Astrocyte (in vitro differentiated cells and primary cell): ENCODE measurements around the gene TSPAN32.

Source experiments
- EZH2 ChIP-seq: IDR thresholded peaks from 2 replicates; pipeline ENCODE4 v1.6.1; 2012; ENCODE audit warnings: mild to moderate bottlenecking, low read length, inconsistent platforms; ENCODE audit not compliant: insufficient read depth
- TF ChIP-seq, protein P1 (sequence below): IDR thresholded peaks from 2 replicates; pipeline ENCODE4 v1.5.1; 2011; ENCODE audit warnings: low read depth, mild to moderate bottlenecking, inconsistent platforms, low read length, moderate library complexity; ENCODE audit not compliant: insufficient read depth

DNA sequence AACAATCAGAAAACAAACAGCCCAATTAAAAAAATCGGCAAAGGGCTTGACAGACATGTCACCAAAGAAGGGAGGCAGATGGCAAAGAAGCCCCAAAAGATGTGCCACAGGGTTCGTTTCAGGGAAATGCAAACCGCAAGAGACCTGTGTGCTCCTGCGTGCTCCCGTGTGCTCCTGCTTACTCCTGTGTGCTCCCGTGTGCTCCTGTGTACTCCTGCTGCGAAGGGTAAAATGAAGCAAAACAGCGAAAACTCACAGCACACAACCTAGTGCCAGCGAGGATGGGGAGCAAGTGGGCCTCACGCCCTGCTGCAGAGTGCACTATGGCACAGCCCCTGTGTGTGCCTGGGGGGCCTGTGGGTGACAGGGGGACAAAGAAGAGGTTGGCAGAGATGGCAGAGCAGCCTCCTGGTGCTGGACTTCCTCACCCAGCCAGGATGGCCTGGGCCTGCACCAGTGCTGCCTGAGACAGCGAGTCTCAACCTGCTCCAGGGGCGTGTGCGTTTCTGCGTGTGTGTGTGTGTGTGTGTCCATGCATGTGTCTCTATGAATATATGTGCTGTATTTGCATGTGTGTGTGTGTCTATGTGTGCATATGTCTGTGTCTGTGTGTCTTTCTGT is 45.4 kb upstream of the TSPAN32 start:
- TF ChIP-seq, protein P1, sequence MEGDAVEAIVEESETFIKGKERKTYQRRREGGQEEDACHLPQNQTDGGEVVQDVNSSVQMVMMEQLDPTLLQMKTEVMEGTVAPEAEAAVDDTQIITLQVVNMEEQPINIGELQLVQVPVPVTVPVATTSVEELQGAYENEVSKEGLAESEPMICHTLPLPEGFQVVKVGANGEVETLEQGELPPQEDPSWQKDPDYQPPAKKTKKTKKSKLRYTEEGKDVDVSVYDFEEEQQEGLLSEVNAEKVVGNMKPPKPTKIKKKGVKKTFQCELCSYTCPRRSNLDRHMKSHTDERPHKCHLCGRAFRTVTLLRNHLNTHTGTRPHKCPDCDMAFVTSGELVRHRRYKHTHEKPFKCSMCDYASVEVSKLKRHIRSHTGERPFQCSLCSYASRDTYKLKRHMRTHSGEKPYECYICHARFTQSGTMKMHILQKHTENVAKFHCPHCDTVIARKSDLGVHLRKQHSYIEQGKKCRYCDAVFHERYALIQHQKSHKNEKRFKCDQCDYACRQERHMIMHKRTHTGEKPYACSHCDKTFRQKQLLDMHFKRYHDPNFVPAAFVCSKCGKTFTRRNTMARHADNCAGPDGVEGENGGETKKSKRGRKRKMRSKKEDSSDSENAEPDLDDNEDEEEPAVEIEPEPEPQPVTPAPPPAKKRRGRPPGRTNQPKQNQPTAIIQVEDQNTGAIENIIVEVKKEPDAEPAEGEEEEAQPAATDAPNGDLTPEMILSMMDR = no peak
- TF ChIP-seq EZH2 = no peak
